HG03354 (cell line): ENCODE results near the gene VSNL1.

ENCODE experiments used
- ATAC-seq: cut with Tn5 transposase; IDR thresholded peaks from one replicate; pipeline ENCODE4 v1.9.1; 2021; ENCODE audit warnings: mild to moderate bottlenecking; ENCODE audit not compliant: unreplicated experiment, poor library complexity, severe bottlenecking

VSNL1 gene

DNA sequence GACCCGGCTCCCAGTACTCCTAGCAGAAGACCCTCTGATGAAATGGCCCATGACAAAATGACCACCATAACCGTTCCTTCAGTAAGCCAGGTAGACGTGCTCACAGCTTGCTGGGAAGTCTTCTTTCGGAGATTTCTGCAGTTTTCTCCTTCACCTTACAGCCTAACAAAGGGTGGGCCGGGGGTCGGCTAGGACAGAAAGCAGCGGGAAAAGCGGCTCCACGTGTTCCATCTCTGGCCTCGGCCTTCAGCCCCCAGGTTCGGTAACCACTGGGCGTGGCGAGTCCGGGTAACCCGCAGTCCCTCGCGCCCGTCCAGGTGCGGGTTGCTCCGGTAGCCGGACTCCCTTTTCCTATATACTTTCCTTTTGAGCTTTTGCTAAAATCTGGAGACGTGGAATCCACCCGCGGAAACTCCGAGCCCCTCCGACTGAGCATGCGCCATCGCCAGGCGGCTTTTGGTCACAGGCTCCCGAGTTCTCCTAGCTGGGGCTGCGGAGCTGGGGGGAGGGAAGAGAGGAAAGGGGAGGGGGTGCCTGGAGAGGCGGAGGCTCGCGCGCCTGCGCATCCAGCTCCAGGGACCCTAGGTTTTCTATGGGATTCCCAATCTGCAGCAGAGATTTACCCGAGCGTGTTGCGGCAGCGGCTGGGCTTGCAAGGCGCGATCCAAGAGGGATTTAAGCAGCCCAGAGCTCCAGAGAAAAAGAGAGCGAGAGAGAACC, at the start of gene VSNL1:
VSNL1 (plus strand) TSS at position 604 of the 720 bp plus-strand sequence. CDS start 51,379 bp downstream, outside the sequence.
- no peak for ATAC-seq

DNA sequence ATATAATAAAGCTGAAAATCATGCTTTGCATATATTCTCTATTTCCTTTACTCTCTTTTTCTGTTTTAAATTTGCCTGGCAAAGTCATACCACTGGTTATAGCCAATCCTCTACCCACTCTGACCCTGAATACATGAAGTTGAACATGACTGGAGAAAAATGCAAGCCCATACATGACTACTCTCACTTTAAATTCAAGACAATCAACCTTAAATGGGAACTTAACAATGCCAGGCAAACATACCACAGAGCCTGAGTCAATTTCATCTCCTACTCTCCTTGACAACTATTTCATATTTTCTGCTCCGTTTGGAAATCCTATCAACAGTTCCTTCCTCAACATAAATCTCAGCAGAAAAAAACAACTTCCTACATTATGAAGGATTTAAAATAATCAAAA, 44.9 kb upstream of the VSNL1 start:
- no peak for ATAC-seq

DNA sequence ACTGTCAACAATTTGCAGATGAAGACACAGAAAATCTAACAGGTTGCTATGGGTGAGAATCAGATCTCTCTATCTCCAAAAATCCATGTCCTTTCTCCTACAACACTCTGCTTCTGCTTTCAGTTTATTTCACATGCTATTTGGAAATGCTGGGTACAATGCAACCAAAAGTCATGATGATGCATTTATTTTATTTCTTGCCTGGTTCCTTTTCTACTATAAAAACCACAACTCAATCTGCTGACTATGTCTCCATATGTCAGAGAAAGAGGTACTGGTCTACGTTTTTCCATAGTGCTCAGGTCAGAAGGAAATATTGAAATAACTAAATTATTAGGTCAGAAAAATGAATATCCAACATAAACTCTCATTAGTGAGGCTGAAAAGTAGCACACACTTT, 42.8 kb upstream of the VSNL1 start:
- ATAC-seq = no peak

DNA sequence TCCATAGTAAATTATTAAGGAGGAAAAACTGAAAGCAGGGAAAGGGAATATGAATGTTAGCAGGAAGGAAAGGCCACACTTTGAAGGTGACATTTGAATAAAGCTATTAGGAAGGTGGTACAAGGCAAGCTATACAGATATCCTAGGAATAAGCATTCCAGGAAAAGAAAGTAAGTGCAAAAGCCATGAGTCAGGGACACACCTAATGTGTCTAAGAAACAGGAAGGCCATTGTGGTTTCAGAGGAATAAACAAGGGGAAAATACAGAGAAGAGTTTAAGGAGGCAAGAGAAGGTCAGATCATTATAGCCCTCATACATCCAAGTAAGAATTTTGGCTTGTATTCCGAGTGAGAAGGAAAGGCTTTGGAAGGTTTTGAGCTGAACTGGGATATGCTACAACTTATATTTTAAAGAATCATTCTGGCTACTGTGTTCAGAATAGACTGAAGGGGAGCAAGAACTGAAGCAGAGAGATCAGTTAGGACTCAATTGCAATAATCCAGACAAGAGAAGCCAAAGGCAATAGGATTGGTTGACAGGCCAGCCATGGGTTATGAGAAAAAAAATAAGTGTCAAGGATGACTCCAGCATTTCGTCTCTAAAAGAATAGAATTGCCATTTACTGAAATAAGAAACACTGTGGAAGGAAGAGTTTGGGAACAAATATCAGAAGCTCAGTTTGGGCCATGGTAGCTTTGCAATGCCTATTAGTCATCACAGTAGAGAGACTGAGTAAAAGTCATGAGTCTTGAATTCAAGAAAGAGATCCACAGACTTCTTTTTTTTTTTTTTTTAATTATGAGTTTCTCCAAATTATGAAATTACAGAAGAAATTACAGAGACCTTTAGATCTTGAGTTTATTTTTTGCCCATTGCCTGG, 33.5 kb upstream of the VSNL1 start:
- ATAC-seq = no peak

DNA sequence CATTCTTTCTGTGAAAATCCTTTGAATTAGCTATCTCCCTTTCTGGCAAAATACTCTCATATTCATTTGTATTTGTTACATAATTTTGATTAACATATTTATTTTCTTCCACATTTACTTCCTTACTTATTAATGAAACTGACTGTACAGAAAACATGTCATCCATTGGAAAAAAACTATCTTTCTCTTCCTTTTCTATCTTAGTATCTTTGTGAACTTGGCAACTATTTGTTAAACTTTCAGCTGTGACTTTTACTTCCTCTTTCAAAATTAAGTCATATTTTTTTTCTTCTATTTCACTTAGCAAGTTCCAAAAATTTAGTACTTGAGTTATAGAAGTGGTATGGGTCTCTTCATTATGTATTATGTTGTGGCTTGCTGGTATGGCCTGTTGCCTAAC, 24.8 kb upstream of the VSNL1 start:
- peak; percentile 39 for ATAC-seq

DNA sequence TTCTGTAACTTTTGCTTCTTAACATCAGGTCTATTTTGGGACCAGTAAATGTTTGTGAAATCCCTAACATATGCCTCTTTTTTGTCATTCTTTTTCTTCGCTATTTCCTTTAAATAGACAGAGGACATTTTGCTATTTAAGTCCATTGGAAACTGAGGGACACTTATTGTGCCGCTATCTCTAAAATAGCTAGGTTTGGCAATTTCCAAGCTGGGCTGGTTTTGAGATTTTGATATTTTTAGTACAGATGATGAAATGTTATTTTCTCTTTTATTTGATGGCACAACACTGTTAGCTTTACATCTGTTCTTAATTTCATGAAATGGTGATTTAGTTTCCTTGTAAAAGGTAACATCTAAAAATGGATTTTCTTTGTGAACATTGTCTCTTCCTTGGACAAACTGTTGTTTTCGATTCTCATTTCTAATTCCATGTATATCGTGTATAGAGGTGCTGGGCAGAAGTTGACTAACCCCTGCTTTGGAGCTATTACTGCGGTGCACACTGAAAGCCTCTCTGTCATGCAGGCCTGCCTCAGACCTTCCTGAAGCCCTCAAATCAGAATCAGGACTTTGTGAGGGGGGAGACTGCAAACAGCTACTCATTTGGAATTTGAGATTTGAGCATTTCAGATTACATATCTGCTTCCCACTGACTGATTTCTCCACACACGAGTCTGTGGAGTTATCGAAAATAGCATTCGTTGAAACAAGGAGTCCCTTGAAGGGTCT, 22.9 kb upstream of the VSNL1 start:
- peak; percentile 19 for ATAC-seq

DNA sequence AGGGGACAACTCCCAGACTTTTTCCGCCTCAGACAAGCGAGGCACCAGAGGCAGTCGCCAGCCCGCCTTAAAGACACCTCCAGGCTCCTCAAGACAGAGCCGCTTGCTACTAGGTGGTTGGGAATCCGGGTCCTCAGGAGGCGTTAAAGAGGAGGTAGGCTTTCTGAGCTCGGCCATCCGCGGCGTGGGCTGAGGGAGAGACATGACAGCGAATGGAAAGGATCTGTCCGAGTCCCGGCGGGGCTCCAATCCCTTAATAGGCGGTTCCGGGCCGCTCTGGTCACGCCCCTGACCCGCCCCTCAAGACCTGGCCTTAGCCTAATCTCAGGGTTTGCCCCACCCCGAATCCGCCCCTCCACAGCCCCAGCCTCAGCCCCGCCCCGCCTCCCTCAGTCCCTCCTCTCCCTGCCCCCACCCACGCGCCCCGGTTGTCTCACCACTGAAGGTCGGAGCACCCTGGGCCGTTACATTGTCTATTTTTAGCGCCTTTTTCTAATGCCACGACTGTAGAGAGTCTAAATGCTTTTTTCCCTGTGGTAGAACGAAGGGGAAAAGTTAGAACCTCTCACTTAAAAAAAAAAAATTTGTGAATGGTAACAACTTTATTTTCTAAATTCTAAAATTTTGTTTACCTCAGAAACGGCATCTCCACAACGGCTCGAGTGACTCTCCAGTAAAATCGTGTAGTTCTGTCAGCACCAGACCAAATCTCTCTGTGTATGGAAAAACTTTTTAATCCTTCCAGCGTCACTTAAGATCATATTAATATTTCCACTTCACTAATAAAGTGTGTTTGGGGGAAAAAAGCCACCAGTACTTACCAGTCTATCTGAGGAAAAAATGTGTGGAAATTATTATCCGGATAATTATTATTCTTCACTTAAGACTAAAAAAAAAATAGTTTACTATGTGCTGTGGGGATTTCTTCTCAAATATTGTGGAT, 22.0 kb upstream of the VSNL1 start, which contains the start of gene RAD51AP2:
RAD51AP2 (minus strand) TSS at position 229 of the 943 bp plus-strand sequence; CDS start at position 204, 25 bp downstream.
- peak; percentile 81 for ATAC-seq

DNA sequence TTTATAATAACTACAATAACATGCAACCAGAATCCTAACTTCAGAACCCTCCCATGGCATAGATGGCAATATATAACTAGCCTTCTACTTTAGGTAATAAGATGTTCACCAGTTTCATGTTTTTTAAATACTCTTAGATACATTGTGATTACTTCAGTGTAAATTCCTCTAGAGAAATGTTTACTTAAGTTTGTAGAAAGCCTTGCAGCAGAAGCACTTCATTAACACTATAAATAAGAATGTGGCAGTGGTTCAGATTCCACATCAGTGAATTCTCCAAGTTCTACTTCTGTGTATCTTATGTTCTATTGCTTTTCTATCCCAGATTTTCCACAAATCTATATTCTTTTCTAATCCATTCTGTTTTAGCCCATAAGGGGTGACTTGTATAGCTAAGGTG, 21.0 kb upstream of the VSNL1 start:
- ATAC-seq = no peak

DNA sequence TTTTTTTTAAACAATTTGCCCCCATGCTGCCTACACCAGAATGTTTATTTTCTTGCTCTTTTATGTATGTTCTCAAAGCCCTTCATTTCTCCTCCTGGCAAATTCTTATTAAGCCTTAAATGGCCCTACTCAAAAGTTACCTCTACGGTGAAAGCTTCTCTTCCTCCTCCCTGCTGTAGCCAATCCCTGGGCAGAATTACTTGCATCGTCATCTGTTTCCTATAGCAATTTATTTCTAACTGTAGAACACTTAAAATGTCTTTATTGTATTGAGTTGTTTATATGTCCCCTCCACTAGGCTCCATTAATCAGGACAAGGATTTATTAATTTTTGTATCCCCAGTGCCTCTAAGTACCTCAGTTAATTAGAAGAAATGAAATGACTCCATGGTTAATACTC, 19.7 kb upstream of the VSNL1 start:
- ATAC-seq = peak; percentile 38

DNA sequence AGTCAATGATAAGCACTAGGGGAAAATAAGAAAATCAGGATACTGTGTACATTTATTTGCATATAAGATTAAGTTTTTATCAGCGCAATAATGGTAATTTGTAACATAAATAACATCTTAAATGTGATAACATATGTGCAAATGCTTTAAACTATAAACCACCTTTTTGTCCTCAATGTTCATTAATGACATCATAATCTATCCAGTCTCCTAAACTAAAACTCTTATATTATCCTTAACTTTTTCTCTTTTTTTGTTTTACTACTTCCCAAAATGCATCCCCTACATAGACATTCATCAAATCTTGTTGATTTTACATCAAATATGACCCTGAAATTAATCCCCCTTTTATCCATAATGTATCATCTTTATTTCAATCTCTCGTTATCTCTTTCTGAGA, 18.9 kb upstream of the VSNL1 start:
- no peak for ATAC-seq

DNA sequence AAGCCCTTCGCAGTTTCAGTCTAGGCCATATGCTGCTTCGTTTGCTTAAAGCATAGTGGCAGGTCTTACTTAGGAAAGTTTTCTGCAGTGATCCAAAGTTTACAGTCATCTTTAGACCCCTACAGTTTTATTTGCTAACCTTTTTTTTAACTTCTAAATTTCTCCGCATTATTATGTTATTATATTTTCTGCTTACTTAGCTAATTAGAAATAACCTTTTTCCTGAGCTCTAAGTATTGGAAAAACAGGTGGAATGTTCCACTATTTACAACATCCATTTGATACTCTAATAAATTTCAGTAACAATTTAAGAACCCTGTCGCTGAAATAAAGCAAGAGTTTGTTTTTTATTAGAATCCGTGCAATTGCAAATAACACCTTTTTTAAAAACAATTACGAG, 18.2 kb upstream of the VSNL1 start:
- ATAC-seq = no peak

DNA sequence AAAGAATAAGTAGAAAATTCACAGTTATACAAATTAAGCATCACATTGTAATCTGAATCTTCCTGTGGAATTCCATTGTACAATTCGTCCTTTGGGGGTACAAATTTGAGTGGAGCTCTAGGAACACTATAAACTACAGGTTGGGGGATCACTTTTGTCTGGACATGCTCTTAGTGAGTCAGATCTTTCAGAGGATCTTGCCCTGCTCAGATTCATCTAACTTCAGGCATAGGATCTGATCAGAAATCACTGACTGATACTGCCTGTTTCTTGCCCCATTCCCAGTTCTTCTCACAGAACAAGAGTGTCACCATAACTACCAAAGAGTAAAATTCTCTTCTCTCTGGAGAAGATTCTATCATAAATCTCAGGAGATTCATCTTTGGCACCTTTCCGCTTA, 10.7 kb upstream of the VSNL1 start:
- ATAC-seq = no peak

DNA sequence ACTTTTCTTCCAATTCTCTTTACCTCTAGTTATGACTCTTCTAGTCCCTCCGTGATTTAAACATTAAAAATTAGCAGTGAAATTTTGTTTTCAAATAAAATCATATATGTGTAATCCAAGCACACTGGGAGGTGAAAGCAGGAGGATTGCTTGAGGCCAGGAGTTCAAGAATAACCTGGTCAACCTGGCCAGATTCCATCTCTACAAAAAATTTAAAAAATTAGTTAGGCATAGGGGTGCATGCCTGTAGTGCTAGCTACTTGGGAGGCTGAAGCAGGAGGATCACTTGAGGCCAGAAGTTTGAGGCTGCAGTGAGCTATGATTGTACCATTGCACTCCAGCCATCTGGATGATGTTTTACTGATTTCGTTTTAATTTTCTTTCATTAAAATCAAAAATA, 7.0 kb upstream of the VSNL1 start:
- ATAC-seq = no peak

DNA sequence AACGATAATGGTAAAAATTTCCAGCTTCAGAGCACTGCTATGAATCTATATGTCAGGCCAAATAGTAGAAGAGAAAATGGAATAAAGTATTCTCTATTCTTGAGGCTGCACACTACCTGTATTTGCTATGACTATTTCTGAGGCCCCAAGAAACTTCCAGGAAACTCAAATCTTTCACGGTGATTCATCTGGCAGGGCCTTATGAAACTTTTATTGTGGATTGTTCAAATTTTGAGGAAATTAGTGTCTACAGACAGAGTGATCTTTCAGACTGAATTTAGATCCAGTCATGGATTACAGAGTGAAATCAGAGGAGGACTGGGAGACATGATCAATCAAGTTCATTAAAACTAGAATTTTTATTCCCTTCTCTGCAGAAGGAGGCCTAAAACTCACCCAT, 4.1 kb upstream of the VSNL1 start:
- ATAC-seq = no peak

DNA sequence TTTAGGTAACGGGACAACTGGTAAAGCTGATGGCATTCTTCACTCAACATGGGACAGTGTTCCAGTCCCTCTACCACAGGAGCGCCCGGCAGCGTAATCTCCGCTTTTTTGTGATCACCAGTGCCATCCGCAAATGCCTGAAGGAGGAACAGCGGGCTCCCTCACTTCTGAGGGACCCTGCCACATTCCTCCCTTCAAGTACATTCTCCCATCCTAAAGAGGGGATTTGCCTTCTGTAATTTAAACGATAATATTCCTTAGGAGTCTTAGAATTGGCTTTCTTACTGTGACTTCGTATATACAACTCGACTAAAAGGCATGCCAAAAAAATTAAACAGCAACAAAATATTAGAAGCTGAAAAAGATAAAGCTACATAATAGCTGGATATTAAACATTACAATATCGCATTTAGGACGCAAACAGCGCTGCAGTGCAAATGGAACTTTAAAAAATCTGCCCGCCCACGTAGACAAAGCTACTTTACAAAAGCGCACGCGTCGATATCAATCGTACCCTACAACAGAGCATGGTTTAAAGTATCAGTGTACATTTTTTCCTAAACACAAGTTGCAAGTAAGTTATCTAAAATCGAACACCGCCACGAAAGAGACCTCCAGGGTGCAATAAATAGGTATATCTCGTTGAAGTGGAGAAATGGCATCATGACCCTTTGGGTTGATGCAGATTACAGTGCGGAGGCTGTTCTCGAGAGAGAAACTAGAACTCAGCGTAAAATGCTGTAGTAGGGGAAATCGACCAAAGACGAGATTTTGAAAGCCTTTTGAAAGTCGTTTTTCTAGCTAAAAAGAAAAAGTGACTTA, 2.3 kb upstream of the VSNL1 start:
- peak; percentile 42 for ATAC-seq

DNA sequence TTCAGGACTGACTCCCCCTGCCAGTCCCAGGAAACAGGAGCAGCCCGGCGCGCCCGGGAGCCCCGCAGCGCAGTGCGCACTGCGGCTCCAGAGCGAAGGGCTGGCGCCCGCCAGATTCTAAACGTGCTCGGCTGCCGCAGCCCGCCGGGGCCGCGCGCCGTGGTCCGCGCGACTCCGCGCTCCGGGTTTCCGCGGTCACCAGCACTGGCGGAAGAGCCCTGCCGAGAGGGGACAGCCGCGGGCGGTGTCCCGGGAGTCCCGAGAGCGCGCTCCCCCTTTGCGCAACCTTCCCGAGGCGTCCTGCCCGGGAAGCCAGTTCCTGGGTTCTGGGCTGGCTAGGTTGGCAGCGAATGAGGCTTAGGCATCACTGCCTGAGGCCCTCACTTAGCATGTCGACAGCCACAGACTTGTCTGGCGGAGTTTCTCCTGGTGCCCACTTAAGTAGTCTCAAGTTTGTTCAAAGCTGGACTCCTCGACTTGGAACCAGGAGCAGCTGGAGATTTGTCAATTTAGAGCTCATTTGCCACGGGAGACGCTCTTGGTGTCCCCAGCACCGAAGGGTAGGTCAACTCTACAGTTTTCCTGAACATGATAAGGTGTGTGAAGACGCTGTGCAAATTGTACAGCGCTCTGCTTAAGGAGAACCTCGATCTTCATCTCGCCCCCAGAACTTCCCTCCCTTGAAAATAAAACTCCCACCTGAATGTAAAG, 1.5 kb upstream of the VSNL1 start:
- peak; percentile 73 for ATAC-seq

DNA sequence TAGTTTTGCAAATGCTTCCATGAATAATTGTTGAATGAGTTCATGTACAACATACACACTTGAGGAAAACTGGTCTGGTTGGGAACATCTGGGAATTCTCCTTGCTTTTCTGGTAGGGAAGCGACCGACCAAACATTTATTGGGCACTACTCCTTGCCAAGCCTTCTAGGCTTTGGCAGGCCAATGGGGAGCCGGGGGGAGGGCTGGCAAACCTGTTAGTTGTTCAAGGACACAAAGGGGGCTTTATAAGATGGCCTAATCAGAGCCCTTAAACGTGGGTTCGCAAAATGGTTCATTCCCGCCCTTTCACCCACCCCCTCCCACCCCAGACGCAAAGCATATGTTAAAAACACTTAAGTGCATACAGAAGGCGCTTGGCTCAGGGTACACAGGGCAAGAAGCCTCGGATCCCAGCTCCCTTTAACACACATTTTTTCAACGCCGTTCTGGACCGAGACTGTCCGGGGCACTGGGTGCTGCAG, 844 bp upstream of the VSNL1 start:
- no peak for ATAC-seq
